GM12892 (cell line): Measurements from ENCODE around the gene PCSK1.

Source experiments
- DNase-seq: peaks from one replicate; pipeline ENCODE4 v3.0.0; 2011; ENCODE audit not compliant: insufficient read length
- FAIRE-seq: peaks from 2 replicates; lab custom pipeline; 2011; peaks lifted over from hg19 to GRCh38; lab: Jason Lieb, UNC
- POLR2A ChIP-seq: IDR thresholded peaks from 2 replicates; pipeline ENCODE4 v1.6.1; 2011; ENCODE audit warnings: low read depth, low read length, control low read depth
- POLR2AphosphoS5 ChIP-seq: IDR thresholded peaks from 2 replicates; pipeline ENCODE4 v1.6.1; 2011; ENCODE audit warnings: low read depth, low read length, control low read depth
- TAF1 ChIP-seq: IDR thresholded peaks from 2 replicates; pipeline ENCODE4 v1.6.1; 2011; ENCODE audit warnings: low read depth, mild to moderate bottlenecking, control low read depth, low read length, borderline replicate concordance

PCSK1 gene

DNA sequence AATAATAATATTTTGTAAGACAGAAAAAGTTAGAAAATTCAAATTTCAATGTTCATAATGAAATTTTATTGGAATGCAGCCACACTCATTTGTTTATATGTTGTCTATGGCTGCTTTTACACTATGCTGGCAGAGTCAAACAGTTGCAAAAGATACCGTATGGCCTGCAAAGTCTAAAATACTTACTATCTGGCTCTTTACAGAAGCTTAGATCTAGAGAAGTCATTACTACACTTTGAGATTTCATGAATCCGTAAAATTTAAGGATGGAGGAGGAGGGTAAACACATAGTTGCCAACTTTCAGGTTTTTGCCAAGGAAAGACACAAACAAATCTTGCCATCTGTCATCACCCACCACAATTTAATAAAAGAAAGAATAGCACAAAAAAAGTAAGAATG, 25.1 kb upstream of the PCSK1 start:
- no peak for TF ChIP-seq POLR2AphosphoS5
- no peak for TF ChIP-seq TAF1
- TF ChIP-seq POLR2A = no peak
- DNase-seq = no peak
- no peak for FAIRE-seq

DNA sequence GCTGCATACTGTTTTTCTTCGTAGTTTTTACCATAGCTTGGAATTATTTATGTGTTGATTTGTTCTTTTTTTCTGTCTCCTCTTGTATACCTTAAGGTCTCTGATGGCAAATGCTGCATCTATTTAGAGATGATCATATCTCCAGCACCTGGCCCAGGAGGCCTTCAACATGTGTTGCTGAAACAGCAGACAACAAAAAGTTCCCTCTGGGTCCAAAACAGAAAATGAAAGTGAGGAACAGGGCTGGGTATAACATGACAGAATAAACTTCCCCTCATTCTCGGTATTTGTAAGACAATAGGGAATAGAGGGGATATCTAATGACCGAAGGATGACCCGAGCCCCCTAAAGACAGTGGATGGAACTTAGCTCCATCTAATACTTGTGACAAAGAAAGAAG, 22.7 kb upstream of the PCSK1 start:
- DNase-seq = no peak
- no peak for TF ChIP-seq POLR2A
- no peak for TF ChIP-seq TAF1
- no peak for TF ChIP-seq POLR2AphosphoS5
- FAIRE-seq = no peak

- DNase-seq (no peak), FAIRE-seq (peak; percentile 50)
- TF ChIP-seq TAF1 (no peak), POLR2A (no peak), POLR2AphosphoS5 (no peak)
These were observed 20.3 kb upstream of the PCSK1 start for GRCh38 chr5:96453394-96453793.

DNA sequence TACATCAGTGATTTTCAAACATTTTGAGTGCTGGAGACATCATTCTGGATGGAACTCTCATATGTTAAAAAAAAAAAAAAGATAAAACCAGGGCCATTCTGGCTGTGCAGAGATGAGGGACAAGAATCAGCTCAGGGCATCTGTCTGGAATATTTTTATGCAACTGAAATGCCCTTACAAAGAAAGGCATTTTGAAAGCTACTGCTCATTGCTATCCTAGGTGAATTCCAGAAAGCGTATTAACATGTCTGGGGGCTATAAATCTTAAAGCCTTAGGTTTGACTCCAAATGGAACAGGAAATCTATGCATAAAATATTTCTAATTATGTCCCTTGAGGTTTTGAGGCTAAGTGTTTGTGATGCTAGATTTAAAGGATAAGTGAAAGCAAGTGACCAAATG, 14.9 kb upstream of the PCSK1 start:
- TF ChIP-seq TAF1 = no peak
- TF ChIP-seq POLR2A = no peak
- no peak for TF ChIP-seq POLR2AphosphoS5
- FAIRE-seq = no peak
- DNase-seq = no peak

DNA sequence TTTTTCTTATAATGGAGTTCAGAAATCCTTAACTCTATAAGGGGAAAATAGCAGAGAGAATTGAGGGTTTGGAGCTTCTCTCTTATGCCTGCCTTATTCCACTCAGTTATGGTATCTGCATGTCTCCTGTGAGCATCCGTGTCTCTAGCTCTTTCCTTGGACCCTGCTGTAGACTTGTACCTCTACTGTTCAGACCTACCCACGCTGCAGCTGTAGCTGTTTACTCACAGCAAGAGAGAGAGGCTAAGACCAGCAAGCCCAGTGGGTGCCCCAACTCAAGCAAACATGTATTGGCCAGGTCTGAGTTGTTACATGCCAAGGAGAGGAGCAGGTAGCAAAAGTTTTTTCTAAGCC, 7.1 kb upstream of the PCSK1 start:
- FAIRE-seq (no peak), DNase-seq (no peak)
- TF ChIP-seq TAF1 = no peak
- TF ChIP-seq POLR2AphosphoS5 = no peak
- TF ChIP-seq POLR2A = no peak

GRCh38 chr5:96439477-96440184, 6.6 kb upstream of the PCSK1 start:
- TF ChIP-seq POLR2AphosphoS5 (no peak), TAF1 (no peak), POLR2A (no peak)
- DNase-seq = no peak

DNA sequence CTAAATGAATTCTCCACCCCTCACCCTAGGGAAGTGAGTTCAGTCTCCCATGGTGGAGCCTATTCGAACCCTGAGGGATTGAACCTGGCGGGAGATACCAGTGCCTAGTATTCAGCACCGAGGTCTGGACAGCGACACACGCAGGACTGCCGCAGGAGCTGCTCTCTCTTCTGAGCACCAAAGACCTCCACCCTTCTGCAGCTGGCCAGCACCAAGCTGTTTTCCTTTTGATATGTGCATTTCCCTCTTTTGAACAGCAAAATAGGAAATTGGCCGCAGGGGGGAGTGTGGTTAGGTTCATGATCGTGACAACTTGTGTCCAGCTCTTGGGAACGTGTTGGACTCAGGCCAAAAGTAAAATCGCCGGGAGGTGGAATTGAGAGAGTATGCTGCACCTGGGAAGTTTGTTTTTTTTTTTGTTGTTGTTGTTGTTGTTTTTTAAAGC, 1.2 kb upstream of the PCSK1 start:
- no peak for TF ChIP-seq TAF1
- TF ChIP-seq POLR2A = no peak
- TF ChIP-seq POLR2AphosphoS5 = no peak
- peak; percentile 20 for DNase-seq
- FAIRE-seq = no peak

More at GRCh38 chr5:96439477-96440184, 6.6 kb upstream of the PCSK1 start:
- peak; percentile 80 for FAIRE-seq

DNA sequence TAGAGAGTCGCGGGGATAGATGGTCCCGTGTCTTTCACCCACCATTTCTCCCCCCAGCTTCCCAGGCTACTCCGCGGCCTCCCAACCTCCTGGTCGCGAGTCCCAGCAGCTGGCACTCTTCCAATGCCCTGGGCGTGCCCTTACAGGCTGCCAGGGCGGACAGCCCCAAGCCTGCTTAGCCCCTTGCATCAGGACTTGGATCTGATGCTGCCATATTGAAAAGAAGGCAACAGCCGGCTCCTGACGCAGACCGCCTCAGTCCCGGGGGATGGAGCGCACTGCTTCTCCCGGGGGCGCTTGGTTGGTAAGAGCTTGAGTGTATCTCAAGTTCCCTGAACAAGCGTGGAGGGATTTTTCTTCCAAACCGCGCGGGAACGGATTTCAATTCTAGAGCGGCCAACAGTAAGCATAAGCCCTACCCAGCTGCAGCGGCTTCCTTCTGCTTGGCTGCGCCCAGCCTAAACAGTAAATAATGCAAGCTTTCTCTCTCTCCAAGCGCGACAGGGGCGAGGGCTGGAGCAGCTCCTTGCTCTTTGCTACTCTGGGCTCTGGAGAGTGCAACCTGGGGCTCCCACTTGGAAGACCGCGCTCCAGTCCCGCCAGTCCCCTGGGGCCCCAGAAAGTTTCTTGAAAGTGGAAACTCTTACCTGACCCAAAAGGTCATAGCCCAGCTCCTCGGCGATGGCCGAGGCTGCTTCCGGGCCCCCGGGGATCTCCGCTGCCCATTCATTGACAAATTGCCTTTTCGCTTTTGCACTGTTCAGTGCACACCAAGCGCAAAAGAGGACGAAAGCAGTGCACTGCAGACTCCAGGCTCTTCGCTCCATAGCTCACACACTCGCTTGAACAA, 607 bp downstream of the PCSK1 start:
- TF ChIP-seq TAF1 (no peak), POLR2A (no peak), POLR2AphosphoS5 (no peak)
- FAIRE-seq = no peak
- no peak for DNase-seq

DNA sequence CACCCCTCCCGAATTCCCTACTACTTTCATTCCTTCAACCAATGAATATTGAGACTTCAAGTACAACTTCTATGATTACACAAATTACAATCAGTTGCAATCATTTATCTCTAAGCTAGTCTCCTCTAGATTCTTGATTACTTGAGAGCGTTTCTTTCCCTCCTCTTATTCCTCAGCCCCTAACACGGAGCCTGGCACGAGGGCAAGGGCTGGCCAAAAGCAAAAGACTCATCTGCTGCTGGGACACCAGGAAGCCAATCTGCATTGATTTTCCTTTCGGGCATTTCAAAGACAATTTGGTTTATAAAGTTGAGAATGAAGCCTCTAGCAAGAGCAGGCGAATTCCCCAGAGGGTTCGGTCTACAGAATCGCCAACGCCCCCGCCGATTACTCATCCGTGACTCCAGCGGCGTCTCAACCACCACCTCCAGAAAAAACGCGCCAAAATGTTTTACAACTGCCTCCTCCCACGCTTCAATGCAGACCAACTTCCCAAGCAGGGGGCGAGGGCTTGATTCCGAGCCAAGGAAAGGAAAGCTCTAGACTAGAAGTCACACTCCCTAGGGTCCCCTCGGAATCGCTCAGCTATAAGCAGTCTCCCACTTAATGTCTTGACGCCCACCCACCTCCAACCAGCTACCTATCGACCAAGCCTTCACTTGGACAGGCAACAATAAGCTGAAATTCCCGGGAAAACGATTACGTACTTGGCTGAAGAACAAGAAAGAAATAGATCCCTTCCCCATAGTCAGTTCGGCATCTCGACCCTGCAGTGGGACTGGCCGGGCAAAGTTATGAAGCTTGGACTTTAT, 1.5 kb downstream of the PCSK1 start:
- no peak for TF ChIP-seq POLR2A
- TF ChIP-seq TAF1 = no peak
- TF ChIP-seq POLR2AphosphoS5 = no peak
- FAIRE-seq = no peak
- no peak for DNase-seq

GRCh38 chr5:96427824-96428223, 5.2 kb downstream of the PCSK1 start:
- DNase-seq (no peak), FAIRE-seq (no peak)
- TF ChIP-seq TAF1 (no peak), POLR2A (no peak), POLR2AphosphoS5 (no peak)

GRCh38 chr5:96426831-96427230, 6.2 kb downstream of the PCSK1 start:
- no peak for FAIRE-seq

More at GRCh38 chr5:96426831-96427230, 6.2 kb downstream of the PCSK1 start:
- no peak for DNase-seq
- no peak for TF ChIP-seq POLR2A
- no peak for TF ChIP-seq POLR2AphosphoS5
- no peak for TF ChIP-seq TAF1
